ENCODE results near the gene CFAP74. TPM values are rescaled to one million over a fixed set of nuclear protein-coding genes. Genes with fewer than 3 reads are reported as not detected.

CFAP74 gene
- total RNA-seq, 1 experiment from 2014 or later: not detected

- no peak for DNase-seq
- intact Hi-C loops (cut with micrococcal nuclease; ENCODE audit: unreplicated experiment): no loop called here
- BruUV-seq (replicated peaks): no TSS peak
- Mint-ChIP-seq H3K36me3 (ENCODE audit: insufficient read depth, unreplicated experiment) (peaks cover 32% of the 10 kb centered on the region), H3K4me3 (ENCODE audit: low read depth, unreplicated experiment) (no peak overlapping the region), H3K4me1 (ENCODE audit: low read depth, unreplicated experiment) (peaks cover 32% of the 10 kb centered on the region), H3K9me3 (ENCODE audit: low read depth, unreplicated experiment) (no peaks in the 10 kb centered on the region), H3K27ac (ENCODE audit: unreplicated experiment) (no peak overlapping the region), H3K27me3 (ENCODE audit: unreplicated experiment) (no peaks in the 10 kb centered on the region)
- CTCF ChIA-PET: no interaction called here
- no peak for TF ChIP-seq CTCF (IDR thresholded peaks at IDR 0.05; ENCODE audit: unreplicated experiment)
These were observed 130.4 kb downstream of the CFAP74 start for GRCh38 chr1:1873186-1873585.

GRCh38 chr1:1872329-1872994 is 131.1 kb downstream of the CFAP74 start:
- no peak overlapping the region for H3K4me3 Mint-ChIP-seq (ENCODE audit: low read depth, unreplicated experiment)
- BruUV-seq (replicated peaks): no TSS peak
- no peak overlapping the region for H3K27ac Mint-ChIP-seq (ENCODE audit: unreplicated experiment)
- H3K9me3 Mint-ChIP-seq (ENCODE audit: low read depth, unreplicated experiment): no peaks in the 10 kb centered on the region
- CTCF ChIA-PET: no interaction called here
- no peaks in the 10 kb centered on the region for H3K27me3 Mint-ChIP-seq (ENCODE audit: unreplicated experiment)
- TF ChIP-seq CTCF (IDR thresholded peaks at IDR 0.05; ENCODE audit: unreplicated experiment): no peak
- no peak for DNase-seq
- H3K36me3 Mint-ChIP-seq (ENCODE audit: insufficient read depth, unreplicated experiment): peaks cover 32% of the 10 kb centered on the region
- intact Hi-C loops (cut with micrococcal nuclease; ENCODE audit: unreplicated experiment): no loop called here
- H3K4me1 Mint-ChIP-seq (ENCODE audit: low read depth, unreplicated experiment): peaks cover 32% of the 10 kb centered on the region

Other genes with a start within 250 kb of the CFAP74 start
- gene NADK, start 225.3 kb downstream of the CFAP74 start, total RNA-seq (2022): 92.2 and 103 TPM in 2 replicates
- 251 and 252 TPM in 2 replicates for gene GNB1, start 112.7 kb downstream of the CFAP74 start, total RNA-seq (2022)
- gene CALML6, start 88.5 kb downstream of the CFAP74 start, total RNA-seq (2022): 0.59 and 1.3 TPM in 2 replicates
- gene TMEM52, start 84.5 kb downstream of the CFAP74 start, total RNA-seq (2022): 0.64 and 1.1 TPM in 2 replicates
- gene GABRD, start 15.6 kb upstream of the CFAP74 start, total RNA-seq (2022): 0.81 TPM in 1 of 2 replicates, not detected in the other
- gene PRKCZ, start 46.6 kb upstream of the CFAP74 start, total RNA-seq (2022): 26.0 and 27.4 TPM in 2 replicates
- 36.3 and 42.9 TPM in 2 replicates for gene FAAP20, start 191.0 kb upstream of the CFAP74 start, total RNA-seq (2022)
- gene SKI, start 224.5 kb upstream of the CFAP74 start, total RNA-seq (2022): 32.8 and 33.8 TPM in 2 replicates

Measured in Calu3 (cell line).